Amniotic stem cell (primary cell): ENCODE measurements around the gene FLRT1.
"Not testable (repeated sequence)": the region's sequence is repeated elsewhere in the genome, so short reads cannot be mapped to it uniquely, and the experiment has no call there.

Source experiments
- DNase-seq: peaks from one replicate; lab custom pipeline; 2025; lab: John Stamatoyannopoulos, UW

Gene FLRT1

GRCh38 chr11:64025205-64025604 is 10.5 kb upstream of the FLRT1 start:
- DNase-seq: no peak

- no peak for DNase-seq
Observed at GRCh38 chr11:64026575-64027205, 9.0 kb upstream of the FLRT1 start.

- DNase-seq: no peak
Observed at GRCh38 chr11:64027651-64028397, 7.9 kb upstream of the FLRT1 start.

- DNase-seq: no peak
Observed at GRCh38 chr11:64028398-64029115, 7.2 kb upstream of the FLRT1 start.

GRCh38 chr11:64029773-64030172 is 6.0 kb upstream of the FLRT1 start:
- DNase-seq: no peak

- DNase-seq: no peak
Observed at GRCh38 chr11:64031001-64031400, 4.7 kb upstream of the FLRT1 start.

GRCh38 chr11:64032050-64032449 is 3.7 kb upstream of the FLRT1 start:
- DNase-seq: no peak

GRCh38 chr11:64034411-64034811 is 1.3 kb upstream of the FLRT1 start:
- no peak for DNase-seq

- DNase-seq: no peak
Observed at GRCh38 chr11:64035081-64035524, 628 bp upstream of the FLRT1 start.

GRCh38 chr11:64036087-64037026 is 626 bp downstream of the FLRT1 start:
- DNase-seq: no peak

GRCh38 chr11:64037027-64037634 is 1.4 kb downstream of the FLRT1 start:
- DNase-seq: no peak

- DNase-seq: no peak
Observed at GRCh38 chr11:64038500-64038899, 2.8 kb downstream of the FLRT1 start.

GRCh38 chr11:64039012-64039665 is 3.4 kb downstream of the FLRT1 start:
- DNase-seq: no peak

GRCh38 chr11:64040684-64041322 is 5.1 kb downstream of the FLRT1 start:
- no peak for DNase-seq

GRCh38 chr11:64041846-64042245 is 6.1 kb downstream of the FLRT1 start:
- no peak for DNase-seq

GRCh38 chr11:64042301-64042700 is 6.6 kb downstream of the FLRT1 start:
- no peak for DNase-seq

GRCh38 chr11:64043545-64043944 is 7.8 kb downstream of the FLRT1 start:
- DNase-seq: no peak

- no peak for DNase-seq
Observed at GRCh38 chr11:64044730-64045393, 9.1 kb downstream of the FLRT1 start.

GRCh38 chr11:64045700-64046099 is 10.0 kb downstream of the FLRT1 start:
- no peak for DNase-seq

- DNase-seq: not testable (repeated sequence)
Observed at GRCh38 chr11:64047373-64047772, 11.6 kb downstream of the FLRT1 start.
